ENCODE data around the gene FBP1. TPM values are rescaled to one million over a fixed set of nuclear protein-coding genes. Genes with fewer than 3 reads are reported as not detected.

The FBP1 gene
- total RNA-seq, 1 donor from 2014 or later, result 5.3 TPM

DNA sequence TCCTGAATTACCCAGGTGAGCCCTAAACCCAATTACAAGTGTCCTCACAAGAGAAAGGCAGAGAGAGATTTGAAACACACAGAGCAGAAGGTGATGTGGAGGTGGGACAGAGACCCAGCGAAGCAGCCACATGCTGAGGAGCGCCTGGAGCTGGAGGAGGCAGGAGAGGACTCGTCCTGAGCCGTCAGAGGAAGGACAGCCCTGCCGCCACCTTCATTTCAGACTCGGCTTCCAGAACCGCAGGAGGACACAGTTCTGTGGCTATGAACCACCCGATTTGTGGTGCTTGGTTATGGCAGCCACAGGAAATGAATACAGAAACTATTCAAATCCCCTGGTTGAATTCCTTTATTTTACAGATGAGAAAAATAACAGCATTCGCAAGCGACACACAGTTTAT, 16.4 kb upstream of the FBP1 start:
- no peaks in the 10 kb centered on the region for H3K9me3 Mint-ChIP-seq
- TF ChIP-seq, protein P1, sequence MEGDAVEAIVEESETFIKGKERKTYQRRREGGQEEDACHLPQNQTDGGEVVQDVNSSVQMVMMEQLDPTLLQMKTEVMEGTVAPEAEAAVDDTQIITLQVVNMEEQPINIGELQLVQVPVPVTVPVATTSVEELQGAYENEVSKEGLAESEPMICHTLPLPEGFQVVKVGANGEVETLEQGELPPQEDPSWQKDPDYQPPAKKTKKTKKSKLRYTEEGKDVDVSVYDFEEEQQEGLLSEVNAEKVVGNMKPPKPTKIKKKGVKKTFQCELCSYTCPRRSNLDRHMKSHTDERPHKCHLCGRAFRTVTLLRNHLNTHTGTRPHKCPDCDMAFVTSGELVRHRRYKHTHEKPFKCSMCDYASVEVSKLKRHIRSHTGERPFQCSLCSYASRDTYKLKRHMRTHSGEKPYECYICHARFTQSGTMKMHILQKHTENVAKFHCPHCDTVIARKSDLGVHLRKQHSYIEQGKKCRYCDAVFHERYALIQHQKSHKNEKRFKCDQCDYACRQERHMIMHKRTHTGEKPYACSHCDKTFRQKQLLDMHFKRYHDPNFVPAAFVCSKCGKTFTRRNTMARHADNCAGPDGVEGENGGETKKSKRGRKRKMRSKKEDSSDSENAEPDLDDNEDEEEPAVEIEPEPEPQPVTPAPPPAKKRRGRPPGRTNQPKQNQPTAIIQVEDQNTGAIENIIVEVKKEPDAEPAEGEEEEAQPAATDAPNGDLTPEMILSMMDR (IDR thresholded peaks at IDR 0.05; ENCODE audit: unreplicated experiment), result no peak
- no peaks in the 10 kb centered on the region for H3K36me3 Mint-ChIP-seq
- no peak overlapping the region for H3K27ac Mint-ChIP-seq
- no peak for DNase-seq (ENCODE audit: low spot score in 2 of 2, unreplicated experiment in 2 of 2)
- no peak overlapping the region for H3K4me3 Mint-ChIP-seq
- H3K4me1 Mint-ChIP-seq, result no peaks in the 10 kb centered on the region
- peaks cover 5% of the 10 kb centered on the region for H3K27me3 Mint-ChIP-seq (ENCODE audit: low read depth)

DNA sequence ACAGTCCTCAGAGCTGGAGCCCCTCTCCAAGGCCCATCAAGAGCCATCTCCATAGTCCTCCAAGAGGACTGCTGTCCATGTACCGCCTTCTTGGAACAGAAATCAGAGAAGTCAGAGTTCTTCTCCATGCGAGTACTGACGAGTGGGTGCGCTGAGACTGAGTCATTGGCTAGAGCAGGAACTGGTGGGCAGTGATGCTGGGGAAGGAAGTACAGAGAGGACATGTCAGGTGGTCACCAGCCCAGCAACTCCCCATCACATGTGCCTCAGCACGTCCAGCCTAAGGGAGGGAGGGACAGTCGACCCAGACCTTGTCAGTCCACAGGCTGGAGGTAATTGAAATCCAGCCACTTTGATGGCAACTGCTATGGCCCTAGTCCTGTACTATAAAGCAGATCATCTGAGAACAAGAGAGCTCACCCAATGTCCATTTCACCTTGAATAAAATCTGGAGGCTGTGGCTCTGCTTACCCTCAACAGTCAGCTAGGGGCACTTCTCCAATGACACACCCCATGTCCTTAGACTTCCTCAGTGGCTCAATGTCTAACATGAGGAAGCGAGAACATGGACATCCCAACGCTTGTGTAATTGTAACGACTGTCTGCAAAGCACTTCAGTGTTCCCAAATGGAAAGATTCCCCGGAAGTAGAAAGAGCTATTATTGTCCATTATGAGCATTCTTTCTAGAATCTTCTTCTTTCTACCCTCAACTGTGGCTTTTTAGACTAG, 15.0 kb upstream of the FBP1 start:
- H3K36me3 Mint-ChIP-seq, result no peaks in the 10 kb centered on the region
- H3K4me3 Mint-ChIP-seq, result no peak overlapping the region
- TF ChIP-seq, protein P1 (IDR thresholded peaks at IDR 0.05; ENCODE audit: unreplicated experiment), result no peak
- H3K27ac Mint-ChIP-seq, result no peak overlapping the region
- H3K27me3 Mint-ChIP-seq (ENCODE audit: low read depth), result peaks cover 5% of the 10 kb centered on the region
- H3K4me1 Mint-ChIP-seq, result no peaks in the 10 kb centered on the region
- no peak for DNase-seq (ENCODE audit: low spot score in 2 of 2, unreplicated experiment in 2 of 2)
- H3K9me3 Mint-ChIP-seq, result no peaks in the 10 kb centered on the region

DNA sequence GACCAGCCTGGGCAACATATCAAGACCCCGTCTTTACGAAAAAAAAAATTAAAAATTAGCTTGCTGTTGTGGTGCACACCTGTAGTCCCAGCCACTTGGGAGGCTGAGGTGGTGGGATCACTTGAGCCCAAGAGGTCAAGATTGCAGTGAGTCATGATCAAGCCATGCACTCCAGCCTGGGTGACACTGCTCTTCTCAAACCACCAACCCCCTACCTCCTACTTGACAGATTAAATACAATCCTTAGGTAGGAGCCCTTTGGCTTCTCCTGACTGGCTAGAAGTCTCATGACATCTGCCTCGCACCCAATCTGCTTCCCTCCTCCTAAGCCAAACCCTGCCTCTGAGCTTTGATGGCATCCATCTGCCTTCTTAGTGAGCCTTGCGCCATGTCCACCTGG, 11.6 kb upstream of the FBP1 start:
- Mint-ChIP-seq H3K4me3 (no peak overlapping the region), H3K27ac (no peak overlapping the region), H3K36me3 (no peaks in the 10 kb centered on the region)

DNA sequence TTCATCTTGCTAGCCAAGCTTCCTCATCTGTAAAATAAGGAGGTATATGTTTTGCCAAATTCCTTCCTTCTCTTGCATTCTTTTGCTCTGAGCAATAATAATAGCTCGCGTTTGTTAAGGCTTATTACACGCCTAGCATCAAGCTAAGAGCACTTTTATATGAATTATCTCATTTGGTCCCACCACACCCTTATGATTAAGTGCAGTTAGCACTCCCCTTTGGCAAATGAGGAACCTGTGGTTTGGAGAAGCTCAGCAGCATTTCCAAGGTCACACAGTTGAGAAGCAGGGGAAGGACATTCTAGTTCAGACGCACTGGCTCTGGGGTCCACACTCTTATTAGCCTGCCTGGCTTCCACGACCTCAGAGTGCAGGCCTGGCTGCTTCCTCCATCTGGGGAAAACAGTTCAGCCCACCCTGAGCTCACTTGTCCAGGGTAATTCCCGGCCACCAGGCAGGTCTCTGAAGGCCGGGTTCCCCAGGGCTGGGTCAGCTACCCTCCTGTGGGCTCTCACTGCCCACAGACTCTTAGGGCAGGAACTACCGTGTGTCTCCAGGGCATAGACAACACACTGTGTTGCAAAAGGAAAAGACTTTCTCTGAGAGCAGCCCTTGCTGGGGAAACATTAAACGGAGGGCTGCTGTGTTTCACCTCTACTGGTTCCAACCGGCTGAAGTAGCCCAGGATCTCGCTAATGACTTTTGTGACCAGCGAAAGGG, 9.9 kb upstream of the FBP1 start:
- no peak for DNase-seq (ENCODE audit: low spot score in 2 of 2, unreplicated experiment in 2 of 2)
- Mint-ChIP-seq H3K4me3 (no peak overlapping the region), H3K9me3 (no peaks in the 10 kb centered on the region), H3K27ac (no peak overlapping the region), H3K27me3 (ENCODE audit: low read depth) (peaks cover 2% of the 10 kb centered on the region), H3K4me1 (no peaks in the 10 kb centered on the region), H3K36me3 (no peaks in the 10 kb centered on the region)
- TF ChIP-seq, protein P1 (IDR thresholded peaks at IDR 0.05; ENCODE audit: unreplicated experiment), result no peak

More for the DNA sequence above, 11.6 kb upstream of the FBP1 start:
- TF ChIP-seq, protein P1 (IDR thresholded peaks at IDR 0.05; ENCODE audit: unreplicated experiment), result no peak
- Mint-ChIP-seq H3K27me3 (ENCODE audit: low read depth) (peaks cover 3% of the 10 kb centered on the region), H3K4me1 (no peaks in the 10 kb centered on the region), H3K9me3 (no peaks in the 10 kb centered on the region)
- DNase-seq (ENCODE audit: low spot score in 2 of 2, unreplicated experiment in 2 of 2), result no peak

DNA sequence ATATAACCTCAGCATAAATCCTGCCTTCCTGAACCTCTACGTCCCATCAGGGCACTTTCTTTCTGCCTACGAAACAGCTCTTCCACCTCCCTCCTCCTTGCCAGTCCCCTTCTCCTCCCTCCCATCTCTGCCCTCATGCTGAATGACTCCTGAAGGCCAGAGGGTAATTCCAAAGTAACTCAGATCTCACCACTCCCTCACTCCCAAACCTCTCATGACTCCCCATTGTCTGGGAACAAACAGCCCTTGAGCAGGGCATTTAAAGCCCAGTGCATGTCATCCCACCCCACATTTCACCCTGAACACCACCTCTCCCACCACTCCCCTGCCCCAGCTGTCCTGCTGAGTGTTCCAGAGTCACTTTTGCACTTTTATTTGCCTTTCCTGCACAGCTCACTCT, 8.9 kb upstream of the FBP1 start:
- no peaks in the 10 kb centered on the region for H3K9me3 Mint-ChIP-seq
- H3K27me3 Mint-ChIP-seq (ENCODE audit: low read depth), result no peaks in the 10 kb centered on the region
- TF ChIP-seq, protein P1 (IDR thresholded peaks at IDR 0.05; ENCODE audit: unreplicated experiment), result no peak
- no peaks in the 10 kb centered on the region for H3K4me1 Mint-ChIP-seq
- no peak overlapping the region for H3K4me3 Mint-ChIP-seq
- H3K36me3 Mint-ChIP-seq, result no peaks in the 10 kb centered on the region
- DNase-seq (ENCODE audit: low spot score in 2 of 2, unreplicated experiment in 2 of 2), result no peak
- no peak overlapping the region for H3K27ac Mint-ChIP-seq

Data from mesothelial cell of epicardium (in vitro differentiated cells).